GM20431 (cell line): Measurements from ENCODE around the gene TFB2M.

Experiments
- in situ Hi-C: fragments of 300-500 bp; cut with MseI, MboI; formaldehyde crosslinking; loops from one replicate; pipeline ENCODE4 v1.15.0; 2020; ENCODE audit warnings: low sequenced_read_pairs; ENCODE audit not compliant: unreplicated experiment

Gene TFB2M

DNA sequence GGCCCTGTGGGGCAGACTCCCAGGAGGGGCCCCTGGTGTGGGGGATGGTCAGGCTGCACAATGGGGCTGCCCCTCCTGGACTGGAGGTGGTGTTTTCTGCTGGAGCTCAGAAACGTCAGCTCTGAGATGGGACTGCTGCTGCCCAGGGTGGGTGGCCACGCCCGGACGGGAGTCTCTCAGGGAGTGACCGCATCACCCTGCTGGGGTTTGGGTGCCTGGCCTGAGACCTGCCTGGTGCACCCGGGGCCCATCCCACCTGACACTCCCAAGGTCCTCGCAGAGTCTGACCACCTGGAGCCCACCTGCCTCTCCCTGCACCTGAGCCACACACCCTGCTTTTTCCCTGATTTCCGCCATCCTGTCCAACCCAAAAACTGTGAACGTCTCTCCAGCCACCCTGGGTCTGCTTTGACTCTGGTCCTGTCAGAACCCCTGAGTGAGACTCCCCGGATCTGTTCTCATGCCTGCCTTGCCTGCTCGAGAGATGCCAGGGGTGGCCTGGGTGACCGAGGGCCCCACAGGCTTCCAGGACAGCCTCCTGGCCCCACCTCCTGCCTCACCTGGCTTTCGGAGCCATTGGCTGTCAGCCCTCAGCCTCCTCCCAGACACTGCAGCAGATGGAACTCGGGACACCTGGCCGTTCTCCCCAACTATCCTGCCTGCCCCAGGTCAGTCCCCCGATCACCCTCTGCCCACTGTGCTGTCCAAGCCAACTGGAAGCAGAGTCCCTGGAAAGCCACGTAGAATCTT, 47.4 kb downstream of the TFB2M start:
- in situ Hi-C loops: no loop called here

DNA sequence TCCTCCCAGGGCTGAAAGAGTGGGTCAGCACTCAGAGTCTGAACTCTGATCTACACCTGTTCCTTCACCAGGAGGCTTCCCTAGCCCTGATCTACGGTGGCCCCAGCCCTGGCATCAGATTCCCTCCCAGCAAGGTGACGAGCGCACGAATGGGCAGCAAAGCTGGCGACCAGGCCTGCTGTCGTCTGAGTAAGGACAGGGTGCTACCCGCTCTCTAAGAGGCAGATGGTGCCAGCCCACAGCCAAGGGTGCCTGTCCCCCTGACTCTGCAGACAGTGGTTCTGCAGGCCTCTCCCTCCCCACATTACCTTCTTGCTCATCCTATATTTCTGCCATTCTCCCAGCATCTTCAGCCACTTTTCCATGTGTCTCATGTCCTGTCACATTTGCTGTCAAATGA, 48.7 kb downstream of the TFB2M start:
- in situ Hi-C loops: no loop called here

DNA sequence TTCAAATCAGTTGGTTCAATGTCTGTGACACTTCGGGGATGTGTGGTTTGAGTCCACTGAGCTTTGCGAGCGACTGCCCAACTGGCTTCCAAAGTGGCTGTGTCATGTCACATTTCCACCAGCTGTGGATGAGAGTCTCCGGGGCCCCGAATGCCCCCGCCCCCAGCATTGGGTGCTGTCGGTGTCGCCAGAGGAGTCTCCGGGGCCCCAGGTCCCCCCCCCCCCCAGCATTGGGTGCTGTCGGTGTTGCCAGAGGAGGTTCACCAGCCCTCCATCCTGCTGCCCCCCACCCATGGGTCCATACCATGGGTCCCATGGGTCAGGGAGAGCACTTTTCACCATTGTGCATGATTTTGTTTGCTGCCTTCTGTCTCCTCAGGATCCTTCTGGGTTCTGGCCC, 49.9 kb downstream of the TFB2M start:
- in situ Hi-C loops: no loop called here

DNA sequence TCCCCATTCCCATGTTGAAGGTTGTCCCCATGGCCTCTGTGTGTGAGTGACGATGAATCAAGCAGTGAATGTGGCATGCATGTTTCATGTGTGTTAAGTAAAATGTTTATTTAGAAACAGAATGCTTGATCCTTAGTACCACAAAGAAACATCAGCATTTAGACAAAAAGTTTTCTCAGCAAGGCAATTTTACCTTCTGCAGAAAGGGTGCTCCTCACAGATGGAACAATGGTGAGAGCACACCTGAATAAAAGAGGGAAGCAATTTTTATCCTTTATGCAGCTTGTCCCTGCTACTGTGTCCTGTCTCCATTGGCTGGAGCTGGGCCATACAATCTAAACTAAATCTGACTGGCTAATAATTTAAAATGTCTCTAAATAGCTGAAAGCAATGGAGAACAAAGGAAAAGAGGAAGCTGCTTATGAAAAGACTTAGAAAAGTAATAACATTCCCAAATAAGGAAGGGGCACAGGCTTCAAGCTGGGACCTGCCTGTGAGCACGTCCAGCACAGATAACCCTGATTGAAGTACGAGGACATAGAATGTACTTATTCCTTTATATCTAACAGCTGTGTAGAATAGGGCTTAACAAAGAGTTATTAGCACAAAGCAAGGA, 50.6 kb downstream of the TFB2M start:
- in situ Hi-C loops: no loop called here

DNA sequence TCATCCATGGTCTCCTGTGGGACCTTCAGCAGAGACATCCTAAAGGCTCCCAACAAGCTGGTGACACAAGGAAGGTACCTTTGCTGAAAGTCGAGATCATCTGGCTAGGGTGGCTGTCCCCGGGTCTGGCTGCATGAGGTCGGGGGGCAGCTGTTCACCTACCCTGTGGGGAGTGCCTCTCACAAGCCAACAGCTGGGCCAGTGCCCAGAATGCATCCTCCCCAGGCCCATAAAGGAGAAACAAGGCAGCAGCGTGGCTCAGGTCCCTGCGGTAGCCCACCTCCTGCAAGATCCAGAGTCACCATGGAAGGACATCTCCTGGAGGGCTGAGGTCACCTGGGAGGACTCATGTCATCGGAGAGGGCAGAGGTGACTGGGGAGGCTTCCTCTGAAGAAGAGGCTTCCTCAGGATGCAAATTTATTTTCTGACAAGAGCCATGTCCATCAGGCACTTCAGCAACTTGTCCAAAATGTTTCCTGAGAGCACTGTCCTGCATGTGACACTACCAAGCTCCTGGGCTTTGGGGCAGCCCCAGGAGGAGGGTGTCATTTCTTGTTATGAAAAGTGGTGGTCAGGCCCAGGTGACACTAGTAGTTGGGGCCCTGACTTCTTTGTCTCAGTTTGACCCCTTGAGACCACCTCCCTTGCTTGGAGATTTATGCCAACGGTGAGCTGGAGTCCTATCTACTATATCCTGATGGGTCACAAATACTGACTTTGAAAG, 52.3 kb downstream of the TFB2M start:
- in situ Hi-C loops: no loop called here

DNA sequence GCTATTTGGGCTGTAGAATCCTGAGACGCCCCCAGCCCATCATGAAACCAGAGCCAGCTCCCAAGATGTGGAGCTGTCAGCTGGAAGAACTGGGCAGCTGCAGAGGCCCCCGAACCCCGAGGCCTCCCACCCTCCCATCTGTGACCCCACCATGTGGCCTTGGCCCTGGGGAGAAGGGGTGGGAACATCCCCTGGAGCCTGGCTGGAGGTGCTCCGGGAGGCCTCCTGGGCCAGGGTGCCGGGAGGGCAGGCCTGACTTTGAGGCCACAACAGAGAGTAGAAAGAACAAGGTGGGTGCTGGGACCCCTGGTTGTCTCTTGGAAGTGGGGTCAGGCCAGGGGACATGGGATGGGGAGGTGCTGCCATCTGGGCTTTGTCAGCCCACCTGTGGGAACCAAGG, 53.0 kb downstream of the TFB2M start:
- in situ Hi-C loops: no loop called here

DNA sequence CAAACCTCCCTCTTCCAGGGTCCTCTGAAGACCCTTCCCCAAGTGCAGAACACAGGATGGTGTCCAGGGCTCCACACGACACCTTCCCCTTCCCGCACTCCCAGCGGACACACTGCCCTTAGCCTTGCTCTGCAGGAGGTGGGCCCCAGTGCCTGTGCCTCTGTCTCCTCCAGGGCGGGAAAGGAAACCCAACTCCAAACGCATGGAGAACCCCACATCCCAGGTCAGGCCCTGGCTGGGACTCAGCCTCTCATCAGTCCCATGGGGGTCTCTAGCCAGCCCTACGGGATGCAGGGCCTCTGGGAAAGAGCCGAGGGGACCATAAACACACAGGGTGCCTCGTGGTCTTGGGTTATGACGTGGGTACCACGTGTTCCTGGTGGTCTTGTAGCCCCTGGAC, 53.4 kb downstream of the TFB2M start:
- in situ Hi-C loops: no loop called here

DNA sequence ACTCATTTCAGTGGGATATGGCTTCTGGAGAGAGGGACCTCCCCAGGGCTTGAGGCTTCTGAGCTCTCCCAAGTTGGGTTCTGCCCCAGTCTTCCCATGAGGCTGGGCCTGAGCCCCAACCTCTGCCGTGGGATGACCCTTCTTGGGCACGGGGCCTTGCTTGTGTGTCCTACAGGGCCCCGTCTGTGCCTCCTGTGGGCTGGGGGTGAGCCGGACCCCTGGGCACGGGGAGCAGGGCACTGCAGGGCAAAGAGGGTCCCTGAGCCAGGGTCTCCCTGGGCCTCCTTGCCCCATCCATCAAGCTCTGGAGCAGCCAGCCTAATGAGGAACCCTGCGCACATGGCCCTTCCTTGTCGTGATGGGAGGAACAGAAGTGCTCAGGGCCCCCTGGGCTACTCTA, 53.8 kb downstream of the TFB2M start:
- in situ Hi-C loops: no loop called here

DNA sequence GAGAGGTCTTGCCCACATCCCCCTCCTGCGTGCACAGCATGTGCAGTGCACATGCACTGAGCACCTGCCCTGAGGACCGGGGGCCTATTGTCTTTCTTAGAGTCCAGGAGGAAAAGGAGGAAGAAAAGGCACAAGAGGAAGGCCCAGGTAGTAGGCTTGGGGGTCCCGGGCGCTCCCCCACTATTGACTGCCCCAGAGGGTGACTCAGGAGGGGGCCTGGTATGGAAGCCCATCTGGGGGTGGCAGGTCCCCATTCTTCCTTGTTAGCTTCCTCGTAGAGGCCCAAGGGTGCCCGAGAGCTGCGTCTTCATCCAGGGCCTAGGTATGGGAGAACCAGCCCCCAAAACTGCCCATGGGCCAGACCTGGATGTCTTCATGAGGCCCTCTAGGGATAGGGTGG, 54.9 kb downstream of the TFB2M start:
- in situ Hi-C loops: no loop called here

DNA sequence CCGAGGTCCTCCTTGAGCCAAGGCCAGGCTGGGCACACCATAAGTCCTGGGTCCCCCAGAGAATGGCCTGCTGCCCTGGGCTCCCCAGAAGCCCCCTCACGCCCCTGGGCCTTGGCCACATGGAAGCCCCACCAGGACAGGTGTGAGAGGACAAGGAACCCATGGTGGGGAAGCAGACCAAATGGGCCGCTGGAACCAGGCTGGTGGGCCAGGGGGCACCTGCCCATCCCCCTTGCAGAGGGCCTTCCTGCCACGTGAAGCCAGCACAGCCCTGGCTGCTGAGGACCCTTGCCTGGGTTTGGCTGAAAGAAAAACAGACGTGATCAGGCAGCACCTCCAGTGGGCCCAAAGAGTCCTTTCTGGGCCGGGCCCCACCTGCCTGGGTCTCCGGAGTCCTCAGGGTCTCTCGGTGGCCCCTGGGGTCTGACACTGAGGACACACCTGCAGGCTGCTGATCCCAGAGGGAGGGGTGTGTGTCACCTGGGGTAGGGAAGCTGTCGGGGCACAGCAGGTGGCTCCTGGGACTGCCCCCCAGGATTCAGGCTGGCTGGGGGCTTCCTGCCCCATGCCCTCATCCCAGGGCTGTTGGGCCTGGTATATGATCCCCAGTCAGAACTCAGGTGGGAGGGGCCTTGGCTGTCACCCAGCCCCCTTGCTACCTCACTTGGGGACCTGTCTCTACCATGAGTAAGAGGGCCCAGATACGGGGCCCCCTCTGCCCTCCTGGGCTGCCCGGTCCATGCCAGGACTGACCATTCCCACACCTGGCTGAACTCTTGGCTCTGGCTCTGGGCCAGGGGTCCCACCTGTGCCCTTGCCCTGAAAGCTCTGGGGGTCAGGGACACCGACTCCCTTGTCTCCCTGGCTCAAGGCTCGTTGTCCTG, 55.7 kb downstream of the TFB2M start:
- in situ Hi-C loops: no loop called here

DNA sequence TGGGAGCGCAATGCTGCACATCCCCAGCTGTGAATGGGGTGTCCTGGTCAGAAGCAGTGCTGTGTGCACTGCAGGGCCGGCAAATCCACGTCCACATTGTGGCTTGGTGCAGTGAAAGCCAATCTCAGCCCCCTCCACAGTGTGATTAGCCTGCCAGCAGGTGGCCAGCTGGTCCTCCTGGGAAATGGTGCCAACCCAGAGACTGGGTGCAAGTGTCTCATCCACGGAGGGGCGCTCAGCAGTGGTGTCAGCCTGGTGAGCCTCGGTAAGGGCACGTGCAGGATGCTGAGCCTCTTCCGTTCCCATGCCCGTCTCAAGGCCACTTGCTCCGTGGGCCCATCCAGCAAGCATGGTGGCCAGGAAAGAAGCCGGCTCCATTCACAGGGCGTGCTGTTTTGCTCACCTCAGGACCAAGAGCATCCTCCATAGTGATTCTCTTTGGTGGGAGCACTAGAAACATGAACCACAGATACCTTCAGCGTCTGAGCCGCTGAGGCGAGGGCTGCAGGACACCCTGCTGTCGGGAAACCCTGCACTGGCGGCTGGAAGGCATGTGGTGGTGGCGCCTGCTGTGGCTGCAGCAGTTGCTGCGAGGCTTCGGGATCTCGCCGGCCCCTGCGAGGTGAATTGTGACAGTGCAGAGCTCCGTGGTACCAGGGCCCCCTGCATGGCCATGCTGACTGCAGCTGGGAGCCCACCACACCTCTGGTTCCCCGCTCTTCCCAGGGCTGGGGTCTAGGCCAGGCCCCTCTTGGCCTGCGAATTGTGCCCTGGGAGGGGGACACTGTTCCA, 57.0 kb downstream of the TFB2M start:
- in situ Hi-C loops: no loop called here

DNA sequence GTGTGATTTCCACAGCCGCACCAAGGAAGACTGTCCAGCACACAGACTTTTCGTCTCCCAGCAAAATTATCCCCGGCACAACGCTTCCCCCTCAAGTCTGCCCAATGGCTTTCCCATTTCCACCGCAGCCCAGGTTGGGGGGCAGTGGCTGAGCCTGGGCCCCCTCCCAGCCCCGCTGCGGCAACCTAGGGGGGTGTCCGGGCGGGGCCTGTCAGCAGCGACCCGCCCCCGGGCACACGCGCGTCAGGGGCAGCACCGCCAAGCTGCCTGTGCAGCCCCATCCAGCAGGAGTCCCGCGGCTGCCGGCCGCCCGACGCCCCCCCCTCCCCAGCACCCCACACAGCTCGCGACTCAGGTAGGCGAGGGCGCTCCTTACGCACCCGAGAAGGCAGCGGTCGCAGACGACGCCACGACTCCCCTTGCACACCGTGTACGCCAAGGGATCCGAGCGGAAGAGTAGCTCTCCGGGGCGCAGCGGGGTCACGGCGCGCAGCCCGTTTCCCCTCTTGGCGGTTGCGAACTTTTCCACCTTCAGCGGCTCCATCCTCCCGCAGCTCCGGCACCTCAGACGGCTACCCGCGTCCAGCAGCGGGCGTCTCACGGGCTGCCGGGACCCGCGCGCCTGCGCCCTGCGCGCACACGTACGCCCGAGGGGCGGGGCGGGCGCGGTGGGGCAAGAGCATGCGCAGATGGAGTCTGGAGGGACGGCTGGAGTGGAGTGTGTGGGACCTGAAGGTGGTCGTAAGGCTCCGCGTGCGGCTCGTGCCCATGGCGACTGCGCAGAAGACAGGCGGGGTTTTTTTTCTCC, 59.2 kb downstream of the TFB2M start, which contains the start of gene SMYD3:
Gene SMYD3 (minus strand): TSS at position 606 of the 808 bp plus-strand sequence.
- in situ Hi-C loops: no loop called here

DNA sequence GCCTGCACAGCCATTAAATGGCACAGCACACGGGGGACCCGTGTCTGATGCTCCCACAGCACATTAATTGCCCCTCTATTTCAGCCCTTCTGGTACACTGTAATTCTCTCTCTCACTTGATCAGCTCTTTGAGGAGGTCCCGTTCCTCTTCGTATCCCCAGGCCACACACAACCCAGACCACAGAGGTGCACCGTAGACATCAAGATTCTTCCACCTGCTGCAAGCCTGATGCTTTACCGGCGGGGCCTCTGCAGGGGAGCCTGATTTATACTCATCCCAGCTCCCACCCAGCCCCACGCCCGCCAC, 59.7 kb downstream of the TFB2M start:
- in situ Hi-C loops: no loop called here

DNA sequence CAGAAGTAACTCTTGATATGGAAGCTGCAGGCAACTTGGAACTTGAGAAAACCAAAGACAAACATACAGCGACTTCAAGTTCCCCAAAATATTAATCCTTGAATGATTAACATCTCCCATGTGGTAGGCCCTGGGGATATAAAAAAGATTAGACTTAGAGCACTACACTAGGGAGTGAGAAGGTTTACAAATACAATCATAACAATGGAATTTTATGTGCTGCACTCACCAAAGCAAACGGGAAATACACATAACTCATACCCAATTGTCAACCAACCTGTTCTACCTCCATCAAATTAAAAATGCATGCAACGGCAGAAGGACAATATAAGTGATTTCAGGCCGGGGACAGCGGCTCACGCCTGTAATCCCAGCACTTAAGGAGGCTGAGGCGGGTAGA, 62.7 kb downstream of the TFB2M start:
- in situ Hi-C loops: no loop called here

DNA sequence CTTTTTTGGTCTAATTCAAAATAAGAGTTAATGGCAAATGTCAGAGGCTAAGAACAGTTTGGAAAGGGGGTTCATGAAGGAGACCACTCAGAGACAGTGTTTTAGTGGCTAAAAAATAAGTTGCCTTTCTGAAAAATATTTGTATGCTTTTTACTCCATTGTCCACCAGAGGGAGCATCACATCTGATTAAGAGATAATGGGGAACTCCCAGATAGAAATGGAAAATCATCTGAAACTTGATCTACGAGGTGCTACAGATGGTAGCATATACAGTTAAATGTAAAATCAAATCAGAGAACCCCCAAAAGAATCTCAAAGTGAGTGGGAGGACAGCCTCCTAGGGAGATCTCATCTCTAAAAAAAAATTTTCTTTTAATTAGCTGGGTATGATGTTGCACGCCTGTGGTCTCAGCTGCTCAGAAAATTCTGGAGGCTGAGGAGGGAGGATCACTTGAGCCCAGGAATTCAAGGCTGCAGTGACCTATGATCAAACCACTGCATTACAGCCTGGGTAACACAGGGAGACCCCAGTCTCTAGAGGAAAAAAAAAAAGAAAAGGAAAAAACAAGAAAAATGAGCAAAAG, 68.6 kb downstream of the TFB2M start:
- in situ Hi-C loops: no loop called here

DNA sequence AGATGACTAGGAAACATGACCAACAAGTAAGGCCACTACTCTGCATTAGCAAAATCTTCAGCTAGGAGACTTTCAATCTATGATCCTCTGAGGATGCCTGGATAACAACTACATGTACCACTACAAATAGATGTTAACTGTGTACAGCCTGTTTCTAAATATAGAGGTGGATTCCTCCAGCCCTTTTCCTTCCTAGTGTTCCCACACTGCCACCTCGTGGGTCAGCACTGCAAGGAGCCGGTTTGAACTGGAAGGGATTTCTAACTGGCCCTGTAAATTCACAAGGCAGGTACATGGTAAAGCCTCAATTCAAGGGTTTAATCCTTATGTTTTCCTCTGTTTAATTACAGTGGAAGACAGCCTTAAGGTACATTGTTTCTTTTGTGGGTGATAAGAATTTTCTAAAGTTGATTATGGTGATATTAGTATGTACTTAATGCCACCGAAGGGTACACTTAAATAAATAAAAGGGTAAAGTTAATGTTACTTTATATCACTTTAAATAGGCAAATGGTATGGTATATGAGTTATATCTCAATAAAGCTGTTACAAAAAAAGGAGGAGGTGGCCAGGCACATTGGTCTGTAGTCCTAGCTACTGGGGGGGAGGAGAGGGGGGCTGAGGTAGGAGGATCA, 73.3 kb downstream of the TFB2M start:
- in situ Hi-C loops: no loop called here

DNA sequence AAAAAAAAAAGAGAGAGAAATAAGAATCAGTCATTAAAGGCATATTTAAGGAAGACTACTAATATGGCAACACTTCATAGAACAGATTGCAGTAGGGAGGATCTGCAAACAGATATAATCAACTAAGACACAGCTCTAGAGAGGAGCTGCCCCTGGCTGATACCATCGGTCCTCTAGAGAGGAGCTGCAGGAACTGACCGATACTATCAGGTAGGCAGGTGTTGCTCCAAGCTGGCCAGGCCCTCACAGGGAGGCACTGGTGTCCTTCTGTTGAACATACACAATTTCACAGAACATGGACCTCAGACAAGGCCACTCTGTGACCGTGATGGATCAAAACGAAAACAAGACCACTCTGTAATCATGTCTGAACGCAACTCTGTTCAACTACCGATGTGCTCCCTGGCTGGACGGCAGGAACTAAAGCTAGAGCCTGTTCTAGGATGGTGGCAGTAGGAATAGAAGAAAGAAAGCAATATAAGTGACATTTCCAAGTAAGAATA, 74.5 kb downstream of the TFB2M start:
- in situ Hi-C loops: no loop called here
